GM21786 (cell line): Measurements from ENCODE around the gene GRM5.
"Not testable (repeated sequence)": the region's sequence is repeated elsewhere in the genome, so short reads cannot be mapped to it uniquely, and the experiment has no call there.

Source experiments
- ATAC-seq: cut with Tn5 transposase; IDR thresholded peaks from one replicate; pipeline ENCODE4 v1.9.1; 2021; ENCODE audit not compliant: unreplicated experiment

GRM5 gene

DNA sequence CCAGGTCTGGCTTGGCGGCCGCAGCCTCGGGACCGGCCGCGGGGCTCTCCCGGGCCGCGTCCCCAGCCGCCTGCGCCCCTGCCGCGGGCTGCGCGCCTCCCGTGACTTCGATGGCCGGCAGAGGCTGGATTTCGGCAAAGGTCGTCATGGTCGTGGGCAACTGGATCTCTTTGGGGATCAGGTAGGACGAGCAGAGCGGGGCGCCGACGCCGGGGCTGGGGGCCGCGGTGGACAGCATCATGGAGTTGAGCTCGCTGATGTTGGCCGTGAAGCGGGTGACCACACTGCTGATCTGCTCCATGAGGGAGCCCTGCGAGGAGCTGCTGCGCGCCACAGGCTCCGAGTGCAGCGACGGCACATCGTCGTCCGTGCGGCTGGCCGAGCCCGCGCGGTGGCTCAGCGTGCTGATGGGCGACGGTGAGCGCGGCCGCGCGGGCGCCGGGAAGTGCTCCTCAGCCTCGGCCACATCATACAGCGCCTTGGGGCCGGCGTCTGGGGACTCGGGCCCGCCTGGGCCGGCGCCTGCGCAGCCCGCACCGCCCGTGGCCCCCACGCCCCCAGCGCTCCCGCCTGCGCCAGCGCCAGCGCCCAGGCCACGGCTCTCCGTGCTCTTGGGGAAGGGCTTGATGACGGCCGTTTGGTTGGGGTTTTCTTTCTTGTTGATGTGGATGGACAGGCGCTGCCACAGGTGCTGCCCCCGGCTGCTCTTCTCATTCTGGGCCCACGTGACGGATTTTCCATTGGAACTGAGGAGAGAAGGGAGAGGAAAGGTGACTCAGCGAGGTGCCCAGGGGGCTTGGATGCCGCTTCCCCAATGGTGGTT lies 556.8 kb downstream of the GRM5 start:
- ATAC-seq: no peak

GRCh38 chr11:88508418-88508758 lies 557.4 kb downstream of the GRM5 start:
- no peak for ATAC-seq

GRCh38 chr11:88507771-88508417 lies 557.9 kb downstream of the GRM5 start:
- no peak for ATAC-seq

DNA sequence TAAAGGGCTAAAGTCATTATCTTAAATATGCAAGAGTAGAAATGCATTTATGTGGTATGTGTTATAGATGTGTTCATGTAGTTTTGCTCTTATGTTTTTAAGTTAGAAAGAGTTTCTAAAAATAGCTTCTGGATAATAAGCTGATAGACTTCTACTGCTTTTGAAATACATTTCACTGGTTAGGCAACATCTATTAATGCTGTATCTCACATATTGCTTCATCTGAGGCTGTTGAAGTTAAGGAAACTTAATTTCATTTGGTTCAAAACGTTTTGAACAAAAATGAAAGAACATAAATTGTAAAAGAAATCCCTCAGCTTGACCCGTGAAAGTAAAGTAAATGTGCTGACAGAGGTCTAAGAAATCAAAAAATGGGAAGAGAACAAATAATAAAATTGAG lies 564.2 kb downstream of the GRM5 start:
- no peak for ATAC-seq

DNA sequence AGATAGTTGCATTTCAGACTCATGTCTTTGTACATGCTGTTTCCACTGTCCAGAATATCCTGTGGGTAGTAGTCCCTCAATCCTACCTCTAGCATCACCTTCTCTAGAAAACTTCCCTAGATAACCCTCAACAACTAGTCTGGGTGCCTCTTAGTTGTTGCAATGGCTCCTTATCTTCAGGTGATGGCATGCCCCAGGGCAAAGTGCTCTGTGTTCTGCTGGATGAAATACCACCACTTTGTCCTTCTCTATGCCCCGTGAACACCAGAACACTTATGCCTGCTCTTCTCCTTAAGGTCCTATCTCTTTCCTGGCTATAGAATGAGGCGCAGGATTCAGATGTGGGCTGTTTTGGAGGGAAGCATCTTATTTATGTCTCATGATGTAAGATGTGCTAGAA lies 569.9 kb downstream of the GRM5 start:
- ATAC-seq: no peak

DNA sequence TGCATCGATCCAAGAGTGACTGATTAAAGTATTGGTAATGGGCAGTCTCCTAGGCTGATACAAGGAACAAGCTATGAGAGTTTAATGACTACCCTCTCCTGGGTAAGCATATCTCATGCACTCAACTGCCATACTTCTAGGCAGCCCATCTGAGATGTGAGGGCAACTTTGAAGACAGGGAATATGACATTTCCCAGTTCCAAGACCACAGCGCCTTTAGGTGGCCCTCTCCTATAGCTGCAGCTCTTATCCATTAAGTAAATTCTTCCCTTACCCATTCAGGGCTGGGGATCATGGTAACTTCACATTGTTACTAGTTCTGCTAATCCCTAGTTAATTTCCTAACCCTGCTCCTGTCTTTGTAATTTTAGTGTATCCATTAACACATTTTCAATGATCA lies 570.9 kb downstream of the GRM5 start:
- ATAC-seq: no peak

- no peak for ATAC-seq
Measured at GRCh38 chr11:88491674-88492073, 574.1 kb downstream of the GRM5 start.

- ATAC-seq: no peak
Measured at GRCh38 chr11:88489030-88489429, 576.8 kb downstream of the GRM5 start.

DNA sequence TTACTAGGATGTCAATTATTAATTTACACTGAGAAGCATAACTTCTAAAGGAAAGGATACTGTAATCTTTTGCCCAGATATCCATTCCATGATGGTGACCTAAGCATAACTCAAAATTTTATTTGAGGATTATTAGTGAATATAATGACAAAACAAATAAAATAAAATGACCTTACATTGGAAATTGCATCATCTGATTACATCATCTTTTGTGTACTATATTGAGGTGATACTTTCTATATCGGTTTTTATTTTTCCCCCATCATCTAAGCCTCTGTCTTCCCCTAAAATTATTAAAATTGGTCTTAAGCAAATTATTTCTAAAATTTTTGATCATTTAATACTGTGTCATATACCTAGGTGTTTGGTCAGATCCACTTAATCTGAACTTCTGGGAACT lies 578.1 kb downstream of the GRM5 start:
- ATAC-seq: no peak

DNA sequence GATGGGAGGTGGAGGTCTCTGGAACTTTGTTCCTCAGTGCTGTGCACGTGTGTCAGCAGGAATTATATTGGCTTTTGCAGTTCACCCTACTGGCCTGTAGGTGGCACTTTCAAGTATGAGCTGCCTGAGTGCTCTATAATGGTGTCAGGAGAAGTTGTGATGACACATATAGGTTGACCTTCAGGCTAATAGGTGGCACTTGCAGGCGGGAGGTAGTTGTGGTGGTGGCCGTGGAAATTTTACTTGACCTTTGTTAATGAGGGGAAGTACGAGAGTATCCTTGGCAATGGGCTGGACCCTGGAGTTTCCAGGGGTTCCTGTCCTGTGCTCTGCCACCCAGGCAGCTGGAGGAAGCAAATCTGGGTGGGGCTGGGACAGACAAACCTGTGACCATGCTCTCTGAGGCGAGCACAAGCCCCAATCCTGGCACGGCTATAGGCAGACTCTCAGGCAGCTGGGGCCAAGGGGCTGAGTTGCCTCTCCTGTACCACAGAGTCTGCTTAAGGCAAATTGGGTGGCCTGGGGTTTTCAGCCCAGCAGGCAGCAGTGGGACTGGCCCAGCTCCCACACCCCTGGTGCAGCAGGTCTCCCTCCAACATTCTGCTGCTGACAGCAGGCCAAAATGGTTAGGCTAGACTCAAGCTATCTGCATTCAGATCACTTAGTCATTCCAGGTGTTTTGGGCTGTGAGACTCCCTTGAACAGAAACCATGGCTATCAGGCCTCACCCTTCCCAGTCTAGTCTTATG lies 580.7 kb downstream of the GRM5 start:
- peak; percentile 83 for ATAC-seq

GRCh38 chr11:88482871-88483301 lies 582.9 kb downstream of the GRM5 start:
- ATAC-seq: no peak

DNA sequence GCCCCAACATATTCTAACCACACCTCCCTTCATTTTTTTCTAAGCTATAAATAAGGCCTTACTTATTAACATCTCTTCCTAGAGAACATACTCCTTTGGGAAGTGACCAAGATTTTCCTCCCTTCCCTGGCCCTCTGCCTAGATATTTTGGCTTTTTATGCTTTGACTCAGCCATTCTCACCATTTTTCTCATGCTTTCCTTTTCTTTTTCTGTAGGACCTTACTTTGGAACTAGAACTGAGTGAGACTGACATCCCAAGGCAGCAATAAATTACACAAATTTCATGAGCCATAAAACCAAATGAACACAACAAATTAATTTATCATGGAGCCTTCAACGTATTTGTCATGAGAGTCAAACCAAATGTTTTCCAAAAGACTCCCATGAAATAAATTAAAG lies 585.6 kb downstream of the GRM5 start:
- no peak for ATAC-seq

GRCh38 chr11:88478136-88478815 lies 587.5 kb downstream of the GRM5 start:
- ATAC-seq: no peak

- no peak for ATAC-seq
Measured at GRCh38 chr11:88475991-88476418, 589.8 kb downstream of the GRM5 start.

GRCh38 chr11:88474655-88475054 lies 591.1 kb downstream of the GRM5 start:
- no peak for ATAC-seq

GRCh38 chr11:88469561-88470225 lies 596.1 kb downstream of the GRM5 start:
- ATAC-seq: no peak

- no peak for ATAC-seq
Measured at GRCh38 chr11:88464528-88464927, 601.3 kb downstream of the GRM5 start.

- not testable (repeated sequence) for ATAC-seq
Measured at GRCh38 chr11:88463301-88463700, 602.5 kb downstream of the GRM5 start.

DNA sequence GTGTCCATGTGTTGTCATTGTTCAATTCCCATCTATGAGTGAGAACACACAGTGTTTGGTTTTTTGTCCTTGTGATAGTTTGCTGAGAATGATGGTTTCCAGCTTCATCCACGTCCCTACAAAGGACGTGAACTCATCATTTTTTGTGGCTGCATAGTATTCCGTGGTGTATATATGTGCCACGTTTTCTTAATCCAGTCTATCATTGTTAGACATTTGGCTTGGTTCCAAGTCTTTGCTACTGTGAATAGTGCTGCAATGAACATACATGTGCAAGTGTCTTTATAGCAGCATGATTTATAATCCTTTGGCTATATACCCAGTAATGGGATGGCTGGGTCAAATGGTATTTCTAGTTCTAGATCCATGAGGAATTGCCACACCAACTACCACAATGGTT lies 607.7 kb downstream of the GRM5 start:
- ATAC-seq: not testable (repeated sequence)

GRCh38 chr11:88455974-88456373 lies 609.8 kb downstream of the GRM5 start:
- ATAC-seq: no peak

- no peak for ATAC-seq
Measured at GRCh38 chr11:88454881-88455280, 610.9 kb downstream of the GRM5 start.
